Stimulated activated naive CD4-positive, alpha-beta T cell treated with Interleukin-2 at 50 U/mL for 16 hours (primary cell): ENCODE measurements around the gene HLCS.

Experiments
- DNase-seq: peaks from one replicate; lab custom pipeline; 2025; lab: John Stamatoyannopoulos, UW

Gene HLCS

GRCh38 chr21:36719614-36720013 is 246.9 kb downstream of the HLCS start:
- no peak for DNase-seq

GRCh38 chr21:36718951-36719501 is 247.4 kb downstream of the HLCS start:
- DNase-seq, result no peak

- no peak for DNase-seq
Observed at GRCh38 chr21:36717976-36718375, 248.5 kb downstream of the HLCS start.

- no peak for DNase-seq
Observed at GRCh38 chr21:36716836-36717235, 249.6 kb downstream of the HLCS start.

- no peak for DNase-seq
Observed at GRCh38 chr21:36716387-36716786, 250.1 kb downstream of the HLCS start.

- DNase-seq, result no peak
Observed at GRCh38 chr21:36713746-36714145, 252.7 kb downstream of the HLCS start.

GRCh38 chr21:36710729-36711048 is 255.8 kb downstream of the HLCS start:
- DNase-seq, result no peak

- no peak for DNase-seq
Observed at GRCh38 chr21:36709868-36710728, 256.4 kb downstream of the HLCS start.

GRCh38 chr21:36709030-36709867 is 257.2 kb downstream of the HLCS start:
- DNase-seq, result no peak

- no peak for DNase-seq
Observed at GRCh38 chr21:36708286-36709029, 258.0 kb downstream of the HLCS start.

- DNase-seq, result no peak
Observed at GRCh38 chr21:36707763-36708285, 258.6 kb downstream of the HLCS start.

GRCh38 chr21:36706951-36707762 is 259.3 kb downstream of the HLCS start:
- DNase-seq, result no peak

GRCh38 chr21:36706482-36706852 is 260.0 kb downstream of the HLCS start:
- DNase-seq, result no peak

- no peak for DNase-seq
Observed at GRCh38 chr21:36705679-36706481, 260.6 kb downstream of the HLCS start.

GRCh38 chr21:36704958-36705678 is 261.4 kb downstream of the HLCS start:
- no peak for DNase-seq

GRCh38 chr21:36704281-36704957 is 262.1 kb downstream of the HLCS start:
- no peak for DNase-seq

GRCh38 chr21:36703626-36704280 is 262.7 kb downstream of the HLCS start:
- no peak for DNase-seq

GRCh38 chr21:36703123-36703522 is 263.3 kb downstream of the HLCS start:
- no peak for DNase-seq

- no peak for DNase-seq
Observed at GRCh38 chr21:36702622-36702968, 263.9 kb downstream of the HLCS start.
